Tibial nerve (tissue), 4 donors: ENCODE results near the gene LMCD1. TPM values are rescaled to one million over a fixed set of nuclear protein-coding genes. Genes with fewer than 3 reads are reported as not detected.

Source experiments
- DNase-seq, 2 donors: peaks; one replicate each; pipeline ENCODE4 v3.0.0-alpha.2; 2019; ENCODE audit warnings: low spot score in 2 of 2
- H3K27ac ChIP-seq, 4 donors: fragments of 200-600 bp; sonication (generic) in 3 of 4; one replicate each; pipeline ENCODE4 v1.5.1; 2017 to 2019; ENCODE audit warnings: mild to moderate bottlenecking in 1 of 4
- H3K27me3 ChIP-seq, 2 donors: fragments of 200-600 bp; sonication (generic) in 1 of 2; one replicate each; pipeline versions ENCODE4 v1.5.1 to v1.6.0; 2017 to 2019
- H3K36me3 ChIP-seq, 3 donors: fragments of 200-600 bp; sonication (generic); one replicate each; pipeline ENCODE4 v1.5.1; 2018 to 2019
- H3K4me1 ChIP-seq, 4 donors: fragments of 200-600 bp; sonication (generic) in 3 of 4; one replicate each; pipeline ENCODE4 v1.5.1; 2017 to 2019
- H3K4me3 ChIP-seq, 4 donors: fragments of 200-600 bp; sonication (generic) in 3 of 4; one replicate each; pipeline ENCODE4 v1.5.1; 2017 to 2019; ENCODE audit warnings: mild to moderate bottlenecking in 1 of 4, moderate library complexity in 1 of 4
- H3K9me3 ChIP-seq, 4 donors: fragments of 200-600 bp; sonication (generic) in 3 of 4; one replicate each; pipeline ENCODE4 v1.5.1; 2017 to 2019
- EP300 ChIP-seq, 2 donors: sonication (generic); formaldehyde crosslinking; IDR thresholded peaks; one replicate each; pipeline ENCODE4 v1.6.1; 2017; ENCODE audit warnings: antibody characterized with exemption in 2 of 2, mild to moderate bottlenecking in 1 of 2
- POLR2A ChIP-seq, 2 donors: fragments of 450-650 bp; IDR thresholded peaks; one replicate each; pipeline ENCODE4 v1.6.1; 2017; ENCODE audit warnings: antibody characterized with exemption in 2 of 2, mild to moderate bottlenecking in 2 of 2, moderate library complexity in 2 of 2
- WGBS, 2 donors: methylation state at CpG; one replicate each; pipeline ENCODE4 v1.1.5; 2018; 5-methylcytosine and 5-hydroxymethylcytosine counted together
- total RNA-seq, 4 donors: library from RNA; depleted of rRNA; stranded (reverse); fragments of >200 nt; gene quantifications; one replicate each; pipeline ENCODE4 v1.1.0, GENCODE V29; 2016
- TF ChIP-seq, protein P1 (sequence below), 5 experiments: fragments of 200-600 bp in 3 of 5; fragments of 450-650 bp in 2 of 5; sonication (generic) in 3 of 5; IDR thresholded peaks; one replicate each; pipeline ENCODE4 v1.5.1; 2016 to 2019; ENCODE audit warnings: antibody characterized with exemption in 5 of 5, mild to moderate bottlenecking in 3 of 5, moderate library complexity in 2 of 5

LMCD1 gene
- total RNA-seq, 4 donors from 2014 or later: 81.2 to 147 (median 92.9) TPM

DNA sequence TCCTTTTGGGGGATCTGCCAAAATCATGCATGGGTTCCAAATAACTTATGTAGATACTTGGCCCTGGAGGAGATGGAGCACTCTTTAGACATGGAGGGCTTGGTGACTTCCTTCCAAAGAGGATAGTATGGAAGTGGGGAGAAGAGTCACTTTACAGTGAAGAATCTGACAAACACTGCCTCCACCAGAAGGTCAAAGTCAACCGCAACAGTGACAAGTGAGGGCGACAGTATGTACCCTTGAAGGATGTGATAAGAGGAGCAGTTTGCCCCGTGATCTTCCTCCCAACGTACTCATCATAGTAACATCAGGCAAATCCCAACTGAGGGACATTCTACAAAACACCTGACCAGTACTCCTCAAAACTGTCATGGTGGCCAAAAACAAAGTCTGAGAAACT lies 62.0 kb downstream of the LMCD1 start:
- Histone ChIP-seq H3K36me3 (peaks cover 0 to 56% (median 0%) of the 10 kb centered on the region in 3 donors), H3K27ac (no peak overlapping the region), H3K27me3 (no peaks in the 10 kb centered on the region), H3K4me1 (peaks cover 0 to 17% (median 0%) of the 10 kb centered on the region in 4 donors), H3K9me3 (no peaks in the 10 kb centered on the region), H3K4me3 (no peak overlapping the region)
- DNase-seq: no peak
- whole genome bisulfite sequencing, 2 donors: 98% methylated on average over 4 of the region's 4 CpGs
- TF ChIP-seq EP300 (IDR thresholded peaks at IDR 0.05) (no peak), POLR2A (IDR thresholded peaks at IDR 0.05) (no peak)
- TF ChIP-seq, protein P1, sequence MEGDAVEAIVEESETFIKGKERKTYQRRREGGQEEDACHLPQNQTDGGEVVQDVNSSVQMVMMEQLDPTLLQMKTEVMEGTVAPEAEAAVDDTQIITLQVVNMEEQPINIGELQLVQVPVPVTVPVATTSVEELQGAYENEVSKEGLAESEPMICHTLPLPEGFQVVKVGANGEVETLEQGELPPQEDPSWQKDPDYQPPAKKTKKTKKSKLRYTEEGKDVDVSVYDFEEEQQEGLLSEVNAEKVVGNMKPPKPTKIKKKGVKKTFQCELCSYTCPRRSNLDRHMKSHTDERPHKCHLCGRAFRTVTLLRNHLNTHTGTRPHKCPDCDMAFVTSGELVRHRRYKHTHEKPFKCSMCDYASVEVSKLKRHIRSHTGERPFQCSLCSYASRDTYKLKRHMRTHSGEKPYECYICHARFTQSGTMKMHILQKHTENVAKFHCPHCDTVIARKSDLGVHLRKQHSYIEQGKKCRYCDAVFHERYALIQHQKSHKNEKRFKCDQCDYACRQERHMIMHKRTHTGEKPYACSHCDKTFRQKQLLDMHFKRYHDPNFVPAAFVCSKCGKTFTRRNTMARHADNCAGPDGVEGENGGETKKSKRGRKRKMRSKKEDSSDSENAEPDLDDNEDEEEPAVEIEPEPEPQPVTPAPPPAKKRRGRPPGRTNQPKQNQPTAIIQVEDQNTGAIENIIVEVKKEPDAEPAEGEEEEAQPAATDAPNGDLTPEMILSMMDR (IDR thresholded peaks at IDR 0.05): no peak

DNA sequence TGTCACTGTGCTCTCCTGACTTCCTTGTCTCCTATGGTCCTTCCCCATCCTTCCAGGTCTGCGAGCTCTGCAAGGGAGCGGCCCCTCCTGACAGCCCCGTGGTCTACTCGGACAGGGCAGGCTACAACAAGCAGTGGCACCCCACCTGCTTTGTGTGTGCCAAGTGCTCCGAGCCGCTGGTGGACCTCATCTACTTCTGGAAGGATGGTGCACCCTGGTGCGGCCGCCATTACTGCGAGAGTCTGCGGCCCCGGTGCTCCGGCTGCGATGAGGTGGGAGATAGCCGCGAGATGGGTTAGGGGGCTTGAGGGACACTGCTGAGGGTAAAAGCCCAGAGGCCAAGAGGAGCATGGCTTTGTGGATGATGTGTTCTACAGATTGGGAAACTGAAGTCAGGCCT lies 63.8 kb downstream of the LMCD1 start:
- H3K36me3 ChIP-seq: peaks cover 0 to 68% (median 0%) of the 10 kb centered on the region in 3 donors

DNA sequence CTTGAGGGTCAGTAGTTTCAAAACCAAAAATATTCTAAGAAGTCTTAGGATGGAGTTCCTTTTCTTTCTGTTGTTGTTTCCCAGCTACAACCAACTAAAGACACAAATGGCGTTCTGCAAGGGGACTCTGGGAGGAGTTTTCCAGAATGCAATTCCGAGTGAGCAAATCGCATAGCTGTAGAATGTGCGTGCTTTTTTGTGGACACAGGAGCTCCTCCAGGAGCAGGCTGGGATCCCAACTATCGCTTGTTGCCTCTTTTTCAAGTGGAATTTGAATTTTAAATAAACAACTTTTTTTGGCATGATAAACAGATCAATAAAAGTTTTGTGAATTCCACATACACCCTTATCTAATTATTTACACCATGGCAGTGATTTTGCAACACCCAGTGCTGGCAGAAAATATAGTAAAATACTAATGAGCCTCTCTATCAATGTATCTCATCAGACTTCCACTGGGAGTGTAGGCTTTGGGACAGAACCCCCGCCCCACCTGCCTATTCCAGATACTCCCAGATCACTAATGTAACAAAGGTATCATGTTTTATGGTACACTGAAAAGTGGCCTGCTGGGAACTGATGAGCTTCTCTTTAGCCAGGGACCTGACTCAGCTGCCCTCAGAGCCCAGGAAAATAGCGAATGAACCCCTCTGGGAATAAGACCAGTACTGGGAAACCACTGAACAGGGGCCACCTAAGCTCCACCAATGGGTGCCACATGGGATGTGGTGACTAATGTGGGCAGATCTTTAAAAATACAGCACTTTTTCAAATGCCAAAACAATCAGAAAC lies 66.4 kb downstream of the LMCD1 start:
- TF ChIP-seq EP300 (IDR thresholded peaks at IDR 0.05) (no peak), POLR2A (IDR thresholded peaks at IDR 0.05) (no peak)
- TF ChIP-seq, protein P1 (IDR thresholded peaks at IDR 0.05): no peak
- H3K36me3 ChIP-seq: peaks cover 0 to 63% (median 0%) of the 10 kb centered on the region in 3 donors
- peaks cover 0 to 11% (median 3%) of the 10 kb centered on the region in 4 donors for H3K4me1 ChIP-seq
- H3K4me3 ChIP-seq: no peak overlapping the region
- DNase-seq: no peak
- WGBS, 2 donors: 89 to 92% methylated on average over 7 of the region's 7 CpGs
- H3K27ac ChIP-seq: peak overlapping the region in 1 of 4 donors; percentile 11
- H3K9me3 ChIP-seq: no peaks in the 10 kb centered on the region
- H3K27me3 ChIP-seq: no peaks in the 10 kb centered on the region

More for the DNA sequence above, 63.8 kb downstream of the LMCD1 start:
- Histone ChIP-seq H3K4me3 (no peak overlapping the region), H3K9me3 (no peaks in the 10 kb centered on the region), H3K27me3 (no peaks in the 10 kb centered on the region), H3K4me1 (peaks cover 0 to 17% (median 0%) of the 10 kb centered on the region in 4 donors), H3K27ac (no peak overlapping the region)
- 96 to 99% methylated on average over 15 of the region's 15 CpGs for WGBS, 2 donors
- no peak for TF ChIP-seq EP300 (IDR thresholded peaks at IDR 0.05)
- TF ChIP-seq POLR2A (IDR thresholded peaks at IDR 0.05): no peak
- TF ChIP-seq, protein P1 (IDR thresholded peaks at IDR 0.05): no peak
- DNase-seq: no peak

DNA sequence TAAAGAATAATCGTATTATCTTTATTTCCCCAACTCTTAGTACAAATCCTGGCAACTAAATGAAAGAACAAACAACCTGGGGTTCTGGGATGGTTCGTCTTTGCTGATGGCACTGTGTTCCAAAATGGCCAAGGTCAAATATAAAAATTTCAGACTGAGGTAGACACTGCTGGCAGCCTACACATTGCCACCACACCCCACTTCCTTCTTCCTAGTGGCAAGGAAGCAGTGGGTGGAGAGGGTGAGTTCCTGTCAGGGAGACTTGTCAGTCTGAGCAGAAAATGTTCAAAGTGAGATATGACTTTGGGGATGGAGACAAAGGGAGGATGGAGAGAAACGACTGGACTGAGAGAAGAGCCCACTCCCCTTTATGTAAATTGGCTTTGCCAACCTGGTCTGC lies 69.6 kb downstream of the LMCD1 start:
- WGBS, 2 donors: 38 to 45% methylated on average over 3 of the region's 3 CpGs
- no peak overlapping the region for H3K4me3 ChIP-seq
- H3K9me3 ChIP-seq: no peaks in the 10 kb centered on the region
- H3K27ac ChIP-seq: peak overlapping the region in 1 of 4 donors; percentile 10
- no peaks in the 10 kb centered on the region for H3K27me3 ChIP-seq
- TF ChIP-seq POLR2A (IDR thresholded peaks at IDR 0.05): no peak
- TF ChIP-seq, protein P1 (IDR thresholded peaks at IDR 0.05): no peak
- TF ChIP-seq EP300 (IDR thresholded peaks at IDR 0.05): no peak
- peaks cover 0 to 21% (median 6%) of the 10 kb centered on the region in 4 donors for H3K4me1 ChIP-seq
- H3K36me3 ChIP-seq: peaks cover 0 to 40% (median 0%) of the 10 kb centered on the region in 3 donors
- DNase-seq: no peak

DNA sequence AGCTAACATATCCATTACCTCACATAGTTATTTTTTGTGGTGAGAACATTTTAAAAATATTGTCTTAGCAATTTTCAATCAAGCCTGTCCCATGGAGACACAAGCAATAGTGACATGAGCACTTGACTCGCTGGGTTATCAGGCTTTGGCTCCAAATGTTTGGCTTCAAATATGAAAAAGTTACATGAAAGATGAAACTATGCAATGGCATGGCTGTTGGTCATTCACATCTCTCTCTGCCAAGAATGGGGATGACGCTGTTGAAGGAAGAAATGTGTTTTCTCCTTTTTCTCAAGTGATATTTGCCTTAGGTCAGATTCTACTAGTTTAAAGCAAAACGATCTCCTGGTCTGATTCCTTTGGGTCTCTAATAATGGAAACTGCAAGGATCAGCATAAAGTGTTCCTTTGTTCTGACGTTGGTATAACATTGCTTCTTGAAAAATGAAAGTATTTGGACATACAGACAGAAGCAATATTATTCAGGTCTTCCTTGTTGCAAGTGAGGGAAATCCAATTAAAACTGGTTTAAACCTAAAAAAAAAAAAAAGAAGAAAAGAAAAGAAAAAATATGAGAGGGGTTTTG lies 71.8 kb downstream of the LMCD1 start:
- H3K27ac ChIP-seq: peak overlapping the region in 2 of 4 donors; percentile 16 to 28
- no peaks in the 10 kb centered on the region for H3K27me3 ChIP-seq
- TF ChIP-seq, protein P1 (IDR thresholded peaks at IDR 0.05): no peak
- TF ChIP-seq EP300 (IDR thresholded peaks at IDR 0.05): no peak
- TF ChIP-seq POLR2A (IDR thresholded peaks at IDR 0.05): no peak
- H3K4me3 ChIP-seq: no peak overlapping the region
- DNase-seq: no peak
- 19 to 30% methylated on average over 4 of the region's 4 CpGs for WGBS, 2 donors
- peaks cover 0 to 21% (median 6%) of the 10 kb centered on the region in 4 donors for H3K4me1 ChIP-seq
- peaks cover 0 to 11% (median 0%) of the 10 kb centered on the region in 4 donors for H3K9me3 ChIP-seq
- peaks cover 0 to 26% (median 0%) of the 10 kb centered on the region in 3 donors for H3K36me3 ChIP-seq
